ENCODE measurements around the gene MDM2.
"Not testable (repeated sequence)": the region's sequence is repeated elsewhere in the genome, so short reads cannot be mapped to it uniquely, and the experiment has no call there.

The MDM2 gene

DNA sequence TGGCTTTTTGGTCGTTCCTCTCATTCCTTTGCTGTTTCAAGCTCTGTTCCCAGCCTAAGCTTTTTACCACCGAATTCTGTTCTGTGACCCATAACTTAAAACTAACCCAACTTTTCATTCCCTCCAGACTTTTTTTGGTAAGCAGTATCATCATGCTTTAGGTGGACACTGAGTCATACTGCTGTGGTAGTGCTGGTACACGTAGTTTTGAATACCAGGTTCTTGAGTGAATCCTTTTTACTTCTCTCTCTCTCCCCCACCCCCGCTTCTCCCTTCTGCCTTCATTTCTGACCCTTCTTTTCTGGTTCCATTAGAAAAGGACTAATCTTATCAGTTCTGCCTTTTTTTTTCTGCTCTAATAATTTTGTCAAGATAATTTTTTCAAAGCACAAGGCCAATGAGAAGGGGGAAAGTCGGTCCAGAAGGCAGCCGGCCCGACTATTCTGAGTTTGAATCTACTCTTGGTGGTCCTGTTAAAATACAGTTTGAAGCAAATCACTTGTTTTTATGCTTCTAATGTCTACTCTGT lies 2.3 kb upstream of the MDM2 start:
- DNase-seq (ENCODE audit: low spot score) = no peak
- no peak for FAIRE-seq

DNA sequence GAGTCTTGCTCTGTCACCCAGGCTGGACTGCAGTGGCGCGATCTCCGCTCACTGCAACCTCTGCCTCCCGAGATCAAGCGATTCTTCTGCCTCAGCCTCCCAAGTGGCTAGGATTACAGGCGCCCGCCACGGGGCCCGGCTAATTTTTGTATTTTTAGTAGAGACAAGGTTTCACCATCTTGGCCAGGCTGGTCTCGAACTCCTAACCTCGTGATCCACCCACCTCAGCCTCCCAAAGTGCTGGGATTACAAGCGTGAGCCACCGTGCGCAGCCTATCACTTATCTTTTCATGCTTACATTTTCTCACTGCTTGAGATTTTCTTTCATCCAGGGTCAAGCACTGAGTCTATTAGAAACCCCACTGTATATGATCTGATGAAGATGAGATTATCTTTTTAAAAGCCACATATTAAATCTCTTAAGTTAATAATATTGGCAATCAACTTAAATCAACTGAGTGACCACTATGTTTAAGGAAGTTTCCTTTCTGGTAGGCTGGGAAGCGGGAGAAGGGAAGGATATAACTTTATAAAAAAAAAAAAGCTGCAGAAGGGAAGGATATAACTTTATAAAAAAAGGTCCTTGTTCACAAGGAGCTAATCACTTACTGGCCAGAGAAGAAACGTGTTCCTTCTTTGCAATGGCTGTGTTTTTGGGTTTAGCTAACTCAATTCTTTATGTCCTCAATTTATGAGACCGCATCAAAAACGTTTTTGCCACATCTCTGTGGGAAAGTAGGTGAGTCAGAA lies 1.3 kb upstream of the MDM2 start:
- DNase-seq (ENCODE audit: low spot score) = no peak
- no peak for FAIRE-seq

DNA sequence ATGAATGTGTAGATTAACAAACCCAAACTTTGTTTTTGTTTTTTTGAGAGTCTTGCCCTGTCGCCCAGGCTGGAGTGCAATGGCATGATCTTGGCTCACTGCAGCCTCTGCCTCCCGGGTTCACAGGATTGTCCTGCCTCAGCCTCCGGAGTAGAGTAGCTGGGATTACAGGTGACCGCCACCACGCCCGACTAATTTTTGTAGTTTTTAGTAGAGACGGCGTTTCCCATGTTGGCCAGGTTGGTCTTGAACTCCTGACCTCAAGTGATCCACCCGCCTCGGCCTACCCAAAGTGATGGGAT lies 752 bp upstream of the MDM2 start:
- not testable (repeated sequence) for DNase-seq (ENCODE audit: low spot score); FAIRE-seq

DNA sequence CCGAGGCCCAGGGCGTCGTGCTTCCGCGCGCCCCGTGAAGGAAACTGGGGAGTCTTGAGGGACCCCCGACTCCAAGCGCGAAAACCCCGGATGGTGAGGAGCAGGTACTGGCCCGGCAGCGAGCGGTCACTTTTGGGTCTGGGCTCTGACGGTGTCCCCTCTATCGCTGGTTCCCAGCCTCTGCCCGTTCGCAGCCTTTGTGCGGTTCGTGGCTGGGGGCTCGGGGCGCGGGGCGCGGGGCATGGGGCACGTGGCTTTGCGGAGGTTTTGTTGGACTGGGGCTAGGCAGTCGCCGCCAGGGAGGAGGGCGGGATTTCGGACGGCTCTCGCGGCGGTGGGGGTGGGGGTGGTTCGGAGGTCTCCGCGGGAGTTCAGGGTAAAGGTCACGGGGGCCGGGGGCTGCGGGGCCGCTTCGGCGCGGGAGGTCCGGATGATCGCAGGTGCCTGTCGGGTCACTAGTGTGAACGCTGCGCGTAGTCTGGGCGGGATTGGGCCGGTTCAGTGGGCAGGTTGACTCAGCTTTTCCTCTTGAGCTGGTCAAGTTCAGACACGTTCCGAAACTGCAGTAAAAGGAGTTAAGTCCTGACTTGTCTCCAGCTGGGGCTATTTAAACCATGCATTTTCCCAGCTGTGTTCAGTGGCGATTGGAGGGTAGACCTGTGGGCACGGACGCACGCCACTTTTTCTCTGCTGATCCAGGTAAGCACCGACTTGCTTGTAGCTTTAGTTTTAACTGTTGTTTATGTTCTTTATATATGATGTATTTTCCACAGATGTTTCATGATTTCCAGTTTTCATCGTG lies 612 bp downstream of the MDM2 start:
- DNase-seq (ENCODE audit: low spot score) (peak; percentile 78), FAIRE-seq (no peak)

DNA sequence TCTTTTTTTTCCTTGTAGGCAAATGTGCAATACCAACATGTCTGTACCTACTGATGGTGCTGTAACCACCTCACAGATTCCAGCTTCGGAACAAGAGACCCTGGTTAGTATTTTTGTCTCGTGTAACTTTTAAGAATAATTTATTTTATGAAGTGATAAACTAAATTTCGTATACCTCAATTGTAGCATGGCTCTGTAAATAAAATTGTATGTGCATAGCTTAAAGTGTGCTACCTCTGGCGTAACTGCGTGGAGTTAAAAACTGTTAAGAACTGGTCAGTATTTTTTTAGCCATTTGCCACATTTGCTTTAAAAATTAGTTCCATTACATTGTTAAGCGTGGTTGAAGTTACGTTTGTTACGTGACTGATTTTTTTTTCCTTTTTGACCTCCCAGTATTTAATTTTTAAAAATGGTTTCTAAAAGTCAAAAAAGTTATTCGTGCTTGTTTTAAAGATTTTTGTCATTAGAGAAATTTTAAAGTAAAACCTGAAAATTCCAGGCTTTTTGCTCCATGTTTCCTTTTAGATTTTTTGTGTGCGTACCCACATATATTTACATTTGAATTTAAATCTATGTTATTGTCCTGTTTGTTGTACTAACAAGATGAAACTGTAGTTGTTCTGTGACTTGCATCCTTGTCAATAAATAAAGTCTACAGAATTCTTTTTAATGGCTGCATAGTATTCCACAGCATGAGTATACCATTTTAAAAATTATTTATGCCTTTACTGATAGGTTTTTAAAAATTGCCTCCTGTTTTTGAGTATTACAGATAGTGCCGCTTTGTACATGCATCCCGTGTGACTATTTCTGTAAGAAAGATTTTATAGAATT lies 1.4 kb downstream of the MDM2 start:
- DNase-seq (ENCODE audit: low spot score) (no peak), FAIRE-seq (no peak)

DNA sequence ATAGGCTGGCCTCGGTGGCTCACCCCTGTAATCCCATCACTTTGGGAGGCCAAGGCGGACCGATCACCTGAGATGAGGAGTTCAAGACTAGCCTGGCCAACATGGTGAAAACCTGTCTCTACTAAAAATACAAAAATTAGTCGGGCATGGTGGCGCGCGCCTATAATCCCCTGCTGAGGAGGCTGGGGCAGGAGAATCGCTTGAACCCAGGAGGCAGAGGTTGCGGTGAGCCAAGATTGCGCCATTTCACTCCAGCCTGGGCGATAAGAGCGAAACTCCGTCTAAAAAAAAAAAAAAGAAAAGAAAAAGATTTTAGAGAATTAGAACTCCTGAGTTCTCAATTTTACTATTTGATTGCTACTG lies 2.0 kb downstream of the MDM2 start:
- DNase-seq (ENCODE audit: low spot score); FAIRE-seq: not testable (repeated sequence)

DNA sequence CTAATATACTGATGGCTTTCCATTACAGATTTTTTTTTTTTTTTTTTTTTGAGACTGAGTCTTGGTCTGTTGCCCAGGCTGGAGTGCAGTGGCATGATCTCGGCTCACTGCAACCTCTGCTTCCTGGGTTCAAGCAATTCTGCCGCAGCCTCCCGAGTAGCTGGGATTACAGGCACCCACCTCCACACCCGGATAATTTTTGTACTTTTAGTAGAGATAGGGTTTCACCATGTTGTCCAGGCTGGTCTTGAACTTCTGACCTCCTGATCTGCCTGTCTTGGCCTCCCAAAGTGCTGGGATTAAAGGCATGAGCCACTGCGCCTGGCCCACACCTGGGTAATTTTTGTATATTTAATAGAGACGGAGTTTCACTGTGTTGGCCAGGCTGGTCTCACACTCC lies 3.6 kb downstream of the MDM2 start:
- DNase-seq (ENCODE audit: low spot score); FAIRE-seq: not testable (repeated sequence)

DNA sequence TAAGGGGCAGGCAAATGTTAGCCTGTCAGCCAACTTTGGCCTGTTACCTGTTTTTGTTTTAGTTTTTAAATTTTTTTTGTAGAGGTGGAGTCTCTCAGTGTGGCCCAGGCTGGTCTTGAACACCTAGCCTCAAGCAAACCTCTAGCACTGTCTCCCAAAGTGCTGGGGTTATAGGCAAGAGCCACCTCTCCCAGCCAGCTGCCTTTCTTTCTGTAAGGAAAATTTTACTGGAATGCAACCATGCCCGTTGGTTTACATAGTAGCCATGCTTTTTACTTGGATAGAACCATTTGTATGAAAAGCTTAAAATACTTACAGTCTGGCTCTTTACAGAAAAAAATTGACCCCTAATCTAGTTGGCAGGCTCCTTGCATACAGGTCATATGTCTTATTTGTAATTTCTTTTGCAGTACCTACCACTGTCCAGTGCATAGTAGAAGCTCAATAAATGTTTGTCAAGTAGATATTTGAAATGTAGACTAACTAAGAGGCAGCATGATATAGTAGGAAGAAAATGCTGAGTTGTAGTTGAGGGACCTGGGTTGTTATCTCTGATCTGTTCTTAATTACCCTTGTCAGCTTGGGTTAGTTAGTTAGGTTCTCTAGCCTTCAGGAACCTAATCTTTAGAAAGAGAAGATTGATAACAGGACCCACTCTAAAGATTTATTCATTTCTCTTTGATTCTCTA lies 4.7 kb downstream of the MDM2 start:
- FAIRE-seq (no peak), DNase-seq (ENCODE audit: low spot score) (no peak)

DNA sequence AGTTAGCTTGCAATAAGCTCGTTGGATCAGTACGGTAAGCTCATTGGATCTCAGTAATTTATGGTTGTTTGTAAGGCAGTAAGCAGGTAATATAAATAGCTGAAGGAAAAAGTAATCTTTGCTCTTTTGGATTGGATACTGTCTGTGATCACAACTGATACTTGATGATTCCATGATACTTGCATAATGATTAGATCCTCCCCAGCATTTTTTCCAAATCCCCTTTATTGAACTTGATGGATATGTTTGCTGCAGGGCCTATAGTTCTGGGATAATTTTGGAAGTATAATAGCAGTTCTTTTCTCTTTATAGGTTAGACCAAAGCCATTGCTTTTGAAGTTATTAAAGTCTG lies 5.2 kb downstream of the MDM2 start:
- DNase-seq (ENCODE audit: low spot score) = no peak
- no peak for FAIRE-seq

DNA sequence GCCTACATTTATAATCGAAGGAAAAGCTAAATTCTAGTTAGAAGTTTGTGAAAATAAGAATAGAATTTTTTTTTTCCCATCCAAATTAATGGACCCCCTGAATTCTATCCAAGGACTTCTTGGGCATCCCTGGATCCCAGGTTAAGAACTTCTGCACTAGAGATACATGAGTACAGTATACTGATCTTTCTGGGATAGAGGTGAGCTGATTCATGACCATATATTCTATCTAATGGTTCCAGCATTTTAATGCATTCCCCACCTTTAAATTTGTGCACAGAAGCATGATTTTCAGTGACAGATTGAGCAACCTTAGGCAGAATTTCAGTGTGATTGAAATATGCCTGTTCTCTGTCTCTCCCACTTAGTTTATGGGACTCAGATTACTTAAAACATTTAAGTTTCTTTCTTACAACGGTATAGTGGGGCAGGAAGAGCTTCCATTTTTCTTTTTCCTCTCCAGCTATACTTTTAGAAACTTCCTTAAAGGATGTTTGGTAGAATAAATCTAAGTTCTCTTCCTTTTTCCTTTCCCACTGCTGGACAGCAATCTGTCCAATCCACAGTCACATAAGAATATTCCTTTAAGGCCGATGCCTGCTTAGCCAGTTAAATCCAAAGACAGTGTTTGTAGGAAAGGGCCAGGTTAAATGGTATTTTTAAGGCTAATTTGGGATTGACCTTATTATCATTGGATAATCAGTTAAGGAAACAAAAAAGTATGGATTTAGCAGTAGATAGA lies 6.7 kb downstream of the MDM2 start:
- DNase-seq (ENCODE audit: low spot score) (no peak), FAIRE-seq (no peak)

DNA sequence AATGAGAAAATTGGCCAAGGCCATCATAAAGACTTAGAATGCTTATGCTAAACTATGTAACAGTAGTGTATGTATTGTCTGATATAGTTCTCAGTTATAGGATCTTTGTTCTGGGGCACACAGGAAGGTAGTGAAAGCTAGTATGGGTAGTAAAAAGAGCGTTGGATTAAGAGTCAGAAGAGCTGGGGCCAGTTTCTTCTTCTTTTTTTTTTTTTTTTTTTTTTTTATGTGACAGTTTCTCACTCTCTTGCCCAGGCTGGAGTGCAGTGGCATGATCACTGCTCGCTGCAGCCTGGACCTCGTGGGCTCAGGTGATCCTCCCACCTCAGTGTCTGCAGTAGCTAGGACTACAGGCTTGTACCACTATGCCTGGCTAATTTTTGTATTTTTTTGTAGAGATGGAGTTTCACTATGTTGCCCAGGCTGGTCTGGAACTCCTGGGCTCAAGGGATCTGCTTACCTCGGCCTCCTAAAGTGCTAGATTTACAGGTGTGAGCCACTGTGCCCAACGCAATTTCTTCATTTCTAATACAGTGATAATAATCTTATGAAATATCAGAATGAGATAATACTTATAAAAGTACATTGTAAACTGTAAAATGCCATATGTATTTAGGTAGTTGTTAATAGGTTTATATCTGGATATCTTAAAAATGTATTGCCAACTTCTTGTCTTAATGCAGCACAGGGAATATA lies 7.4 kb downstream of the MDM2 start:
- no peak for FAIRE-seq
- DNase-seq (ENCODE audit: low spot score) = no peak

DNA sequence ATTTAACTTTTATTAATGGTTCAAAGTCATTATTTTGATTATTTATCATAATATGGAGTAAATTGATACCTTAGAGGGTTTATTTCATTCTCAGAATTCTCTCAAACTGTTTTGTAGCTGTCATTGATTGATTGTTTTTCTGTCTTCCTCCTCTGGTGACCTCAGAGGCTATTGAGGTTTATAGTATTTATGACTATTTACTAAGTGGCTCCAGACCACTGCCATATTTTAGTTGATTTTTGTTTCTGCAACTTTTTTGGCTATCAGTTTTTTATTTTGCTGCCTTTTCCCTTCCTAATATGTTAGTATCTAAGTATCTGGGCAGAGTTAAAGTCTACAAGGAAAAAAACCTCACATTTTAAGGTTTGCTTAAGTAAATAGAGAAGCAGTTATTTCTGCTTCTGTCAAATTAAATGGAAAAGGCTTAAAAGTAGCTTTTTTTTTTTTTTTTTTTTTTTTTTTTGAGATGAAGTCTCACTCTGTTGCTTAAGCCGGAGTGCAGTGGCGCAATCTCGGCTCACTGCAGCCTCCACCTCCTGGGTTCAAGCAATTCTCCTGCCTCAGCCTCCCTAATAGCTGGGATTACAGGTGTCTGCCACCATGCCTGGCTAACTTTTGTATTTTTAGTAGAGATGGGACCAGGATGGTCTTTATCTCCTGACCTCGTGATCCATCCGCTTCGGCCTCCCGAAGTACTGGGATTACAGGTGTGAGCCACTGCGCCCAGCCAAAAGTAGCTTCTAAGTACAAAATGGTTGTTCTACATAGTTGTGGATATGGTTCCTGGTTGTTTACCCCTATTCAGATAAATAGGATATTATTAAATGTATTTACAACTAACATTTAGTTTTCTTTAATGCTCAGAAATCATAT lies 8.2 kb downstream of the MDM2 start:
- FAIRE-seq = no peak
- DNase-seq (ENCODE audit: low spot score) = no peak

DNA sequence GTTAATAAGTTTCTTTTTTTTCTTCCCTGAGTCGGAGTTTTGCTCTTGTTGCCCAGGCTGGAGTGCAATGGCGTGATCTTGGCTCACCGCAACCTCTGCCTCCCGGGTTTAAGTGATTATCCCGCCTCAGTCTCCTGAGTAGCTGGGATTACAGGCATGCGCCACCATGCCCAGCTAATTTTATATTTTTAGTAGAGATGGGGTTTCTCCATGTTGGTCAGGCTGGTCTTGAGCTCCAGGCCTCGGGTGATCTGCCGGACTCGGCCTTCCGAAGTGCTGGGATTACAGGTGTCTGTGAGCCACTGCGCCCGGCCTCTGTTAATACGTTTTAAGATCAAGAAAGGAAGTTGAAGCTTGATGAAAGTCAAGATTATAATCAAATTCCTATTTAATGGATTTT lies 11.5 kb downstream of the MDM2 start:
- not testable (repeated sequence) for FAIRE-seq; DNase-seq (ENCODE audit: low spot score)

DNA sequence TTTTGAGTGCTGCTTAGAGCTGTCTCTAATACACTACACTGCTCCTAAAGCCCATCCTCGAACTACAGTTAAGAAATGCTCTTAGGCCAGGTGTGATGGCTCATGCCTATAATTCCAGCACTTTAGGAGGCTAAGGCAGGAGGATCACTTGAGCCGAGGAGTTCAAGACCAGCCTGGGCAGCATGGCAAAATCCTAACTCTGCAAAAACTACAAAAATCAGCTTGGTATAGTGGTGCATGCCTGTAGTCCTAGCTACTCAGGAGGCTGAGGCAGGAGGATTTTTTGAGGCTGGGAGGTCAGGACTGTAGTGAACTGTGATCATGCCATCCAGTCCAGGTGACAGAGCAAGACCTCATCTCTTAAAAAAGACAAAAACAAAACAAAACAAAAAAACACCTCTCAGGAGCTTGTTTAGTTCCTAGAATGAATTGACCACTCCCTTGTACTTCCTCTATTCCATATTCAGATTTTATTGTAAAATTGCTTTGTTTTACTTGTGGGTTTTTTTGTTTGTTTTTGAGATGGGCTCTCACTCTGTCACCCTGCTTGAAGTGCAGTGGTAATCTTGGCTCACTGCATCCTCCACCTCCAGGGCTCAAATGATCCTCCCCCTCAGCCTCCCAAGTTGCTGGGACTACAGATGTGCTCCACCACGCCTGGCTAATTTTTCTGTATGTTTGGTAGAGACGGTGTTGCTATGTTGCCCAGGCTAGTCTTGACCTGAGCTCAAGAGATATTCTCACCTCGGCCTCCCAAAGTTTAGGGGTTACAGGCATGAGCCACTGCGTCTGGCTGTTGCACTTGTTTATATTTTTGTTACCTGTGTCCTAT lies 13.6 kb downstream of the MDM2 start:
- FAIRE-seq = no peak
- no peak for DNase-seq (ENCODE audit: low spot score)

DNA sequence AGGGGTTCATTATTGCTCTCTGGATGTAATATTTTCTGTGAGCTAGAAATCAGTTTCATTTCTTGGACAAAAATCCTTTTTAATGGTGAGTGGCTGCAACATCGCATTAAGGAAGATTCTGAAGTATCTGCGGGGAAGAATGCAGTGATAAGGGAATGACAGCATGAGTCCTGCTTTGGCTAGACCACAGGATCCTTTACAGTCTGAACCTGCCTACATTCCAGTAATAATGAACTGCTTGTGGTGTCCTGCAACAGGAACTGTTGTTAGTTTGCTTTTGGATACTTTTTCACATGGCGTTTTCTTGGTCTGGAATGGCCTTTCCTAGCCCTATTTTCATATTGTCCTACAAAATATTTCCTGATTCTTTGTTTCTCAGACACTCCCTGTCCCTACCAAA lies 15.7 kb downstream of the MDM2 start:
- no peak for DNase-seq (ENCODE audit: low spot score)
- FAIRE-seq = no peak

DNA sequence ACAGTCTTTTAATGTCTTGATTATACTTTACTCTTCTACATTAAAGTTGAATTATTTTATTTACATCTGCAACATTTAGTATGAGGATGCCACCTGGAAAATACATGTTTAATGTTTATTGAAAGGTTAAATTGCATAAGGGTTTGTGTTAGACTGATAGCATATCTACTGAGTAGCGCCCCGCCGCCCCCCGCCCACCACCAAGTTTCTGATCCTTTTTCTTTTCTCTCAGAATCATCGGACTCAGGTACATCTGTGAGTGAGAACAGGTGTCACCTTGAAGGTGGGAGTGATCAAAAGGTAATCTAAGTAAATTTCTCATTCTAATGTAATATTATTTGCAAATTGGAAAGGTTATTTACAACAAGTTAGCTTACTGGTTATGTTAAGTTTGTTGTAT lies 16.2 kb downstream of the MDM2 start:
- no peak for DNase-seq (ENCODE audit: low spot score)
- no peak for FAIRE-seq

DNA sequence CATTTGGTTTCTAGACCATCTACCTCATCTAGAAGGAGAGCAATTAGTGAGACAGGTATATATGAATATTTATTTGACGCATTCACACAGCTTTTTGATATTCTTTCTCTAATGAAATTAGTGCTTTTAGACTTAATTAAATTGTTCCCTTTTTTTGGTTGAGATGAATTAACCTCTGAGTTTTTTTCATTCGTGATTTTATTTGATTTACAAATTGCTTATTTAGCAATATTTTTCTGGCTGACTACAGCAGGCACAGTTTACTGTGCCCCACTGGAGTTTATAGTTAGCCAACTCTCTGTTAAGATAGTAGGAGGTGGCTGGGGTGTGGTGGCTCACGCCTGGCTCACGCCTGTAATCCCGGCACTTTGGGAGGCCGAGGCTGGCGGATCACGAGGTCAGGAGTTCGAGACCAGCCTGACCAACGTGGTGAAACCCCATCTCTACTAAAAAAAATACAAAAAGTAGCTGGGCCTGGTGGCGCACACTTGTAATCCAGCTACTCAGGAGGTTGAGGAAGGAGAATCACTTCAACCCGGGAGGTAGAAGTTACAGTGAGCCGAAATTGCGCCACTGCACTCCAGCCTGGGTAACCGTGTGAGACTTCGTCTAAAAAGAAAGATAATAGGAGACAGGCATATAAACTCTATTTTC lies 16.7 kb downstream of the MDM2 start:
- DNase-seq (ENCODE audit: low spot score) (no peak), FAIRE-seq (no peak)

Data from urothelium cell line (cell line).